HG03060 (cell line): ENCODE measurements around the gene TMEM150C.

Experiments
- ATAC-seq: cut with Tn5 transposase; IDR thresholded peaks from one replicate; pipeline ENCODE4 v1.9.1; 2021; ENCODE audit warnings: low read depth, moderate number of reproducible peaks; ENCODE audit not compliant: unreplicated experiment

The TMEM150C gene

GRCh38 chr4:82561786-82562563 lies at the start of gene TMEM150C:
Gene TMEM150C, minus strand, starts transcription at chr4:82561988. Its CDS starts 57,331 bp downstream, at chr4:82504657.
- no peak for ATAC-seq

DNA sequence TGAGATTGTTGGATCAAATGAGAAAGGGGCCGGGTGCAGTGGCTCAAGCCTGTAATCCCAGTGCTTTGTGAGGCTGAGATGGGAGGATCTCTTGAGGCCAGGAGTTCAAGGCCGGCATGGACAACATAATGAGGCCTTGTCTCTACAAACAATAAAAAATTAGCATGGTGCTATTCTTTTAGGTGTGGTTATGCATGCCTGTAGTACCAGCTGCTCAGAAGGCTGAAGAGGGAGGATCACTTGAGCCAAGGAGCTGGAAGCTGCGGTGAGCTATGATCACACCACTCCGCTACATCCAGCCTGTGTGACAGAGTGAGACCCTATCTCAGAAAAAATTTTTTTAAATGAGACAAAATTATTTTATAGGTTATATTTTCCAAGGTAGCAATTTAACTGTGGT lies 49.7 kb upstream of the TMEM150C start:
- ATAC-seq = no peak

- no peak for ATAC-seq
These were observed 48.3 kb upstream of the TMEM150C start for GRCh38 chr4:82610041-82610440.

GRCh38 chr4:82606622-82607021 lies 44.8 kb upstream of the TMEM150C start:
- ATAC-seq = no peak

- no peak for ATAC-seq
These were observed 42.7 kb upstream of the TMEM150C start for GRCh38 chr4:82604522-82604921.

DNA sequence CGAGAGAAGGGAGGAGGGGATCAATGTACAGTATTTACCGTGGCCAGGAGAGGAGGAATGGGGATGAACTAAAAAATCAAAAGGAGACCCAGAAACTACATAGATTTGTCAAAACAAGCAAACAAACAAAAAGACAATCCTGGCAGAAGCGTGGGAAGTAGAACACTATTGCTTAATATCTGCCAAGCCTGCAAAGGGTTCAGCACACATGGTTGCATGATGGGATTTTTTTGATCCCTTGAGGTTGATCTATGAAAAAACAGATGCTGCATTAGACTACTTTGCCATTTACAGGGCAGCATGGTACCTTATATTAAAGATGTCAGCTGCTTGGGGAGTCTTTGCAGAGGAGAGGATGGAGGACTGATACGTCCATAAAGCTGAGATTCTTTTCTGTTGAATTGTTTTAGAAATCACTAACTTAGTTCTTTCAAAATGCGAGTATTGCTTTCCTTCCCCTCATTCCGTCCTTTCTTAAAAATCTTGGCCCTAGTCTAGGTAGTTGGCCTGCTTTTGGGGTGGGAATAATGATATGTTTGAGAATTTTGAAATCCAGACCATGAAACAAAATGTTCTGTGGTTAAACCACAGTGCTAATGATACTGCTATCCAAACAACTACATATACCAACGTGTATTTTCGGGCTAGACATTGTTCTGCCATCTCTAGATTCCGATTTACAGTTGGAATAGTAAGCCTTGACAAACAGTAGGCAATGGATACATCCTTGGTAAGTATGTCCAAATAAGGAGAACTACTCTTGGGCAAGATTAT lies 39.6 kb upstream of the TMEM150C start:
- no peak for ATAC-seq

DNA sequence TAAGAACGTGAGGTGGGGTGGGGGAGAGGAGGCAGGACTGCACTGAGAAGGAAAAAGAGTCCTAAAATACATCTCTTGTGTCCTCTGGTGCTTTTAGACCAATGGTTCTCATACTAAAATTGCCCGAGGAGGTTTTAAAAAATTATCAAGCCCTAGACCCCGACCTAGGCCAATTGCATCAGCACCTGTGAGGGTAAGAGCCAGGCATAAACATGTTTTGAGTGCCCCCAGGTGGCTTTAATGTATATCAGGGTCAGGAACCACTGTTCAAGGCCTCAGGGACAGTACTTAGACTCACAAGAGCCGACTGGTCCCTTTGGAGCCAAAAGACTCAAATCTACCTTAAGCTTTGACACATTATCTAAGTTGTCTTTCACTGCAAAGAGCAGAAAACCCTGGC lies 37.5 kb upstream of the TMEM150C start:
- no peak for ATAC-seq

- ATAC-seq = no peak
These were observed 32.7 kb upstream of the TMEM150C start for GRCh38 chr4:82594456-82594855.

DNA sequence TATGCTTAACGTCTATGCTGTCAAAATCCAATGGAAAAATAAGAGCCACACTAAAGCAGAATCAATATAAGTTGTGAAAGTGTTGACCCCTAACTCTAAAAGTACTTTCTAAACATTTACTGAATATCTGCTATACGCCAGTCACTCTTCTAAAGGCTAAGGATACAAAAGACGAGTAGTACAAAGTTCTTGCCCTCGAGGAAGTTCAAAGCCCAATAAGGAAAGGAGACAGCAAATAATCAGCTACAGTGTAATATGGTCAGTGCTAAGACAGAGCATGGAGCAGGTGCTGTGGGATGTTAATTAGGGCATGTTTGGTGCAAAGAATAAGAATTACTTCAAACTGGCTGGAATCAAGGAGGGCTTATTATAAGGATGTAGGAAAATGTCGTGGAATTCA lies 31.6 kb upstream of the TMEM150C start:
- no peak for ATAC-seq

GRCh38 chr4:82592639-82593038 lies 30.9 kb upstream of the TMEM150C start:
- ATAC-seq = no peak

- ATAC-seq = no peak
These were observed 29.8 kb upstream of the TMEM150C start for GRCh38 chr4:82591592-82591991.

- ATAC-seq = no peak
These were observed 28.0 kb upstream of the TMEM150C start for GRCh38 chr4:82589756-82590155.

DNA sequence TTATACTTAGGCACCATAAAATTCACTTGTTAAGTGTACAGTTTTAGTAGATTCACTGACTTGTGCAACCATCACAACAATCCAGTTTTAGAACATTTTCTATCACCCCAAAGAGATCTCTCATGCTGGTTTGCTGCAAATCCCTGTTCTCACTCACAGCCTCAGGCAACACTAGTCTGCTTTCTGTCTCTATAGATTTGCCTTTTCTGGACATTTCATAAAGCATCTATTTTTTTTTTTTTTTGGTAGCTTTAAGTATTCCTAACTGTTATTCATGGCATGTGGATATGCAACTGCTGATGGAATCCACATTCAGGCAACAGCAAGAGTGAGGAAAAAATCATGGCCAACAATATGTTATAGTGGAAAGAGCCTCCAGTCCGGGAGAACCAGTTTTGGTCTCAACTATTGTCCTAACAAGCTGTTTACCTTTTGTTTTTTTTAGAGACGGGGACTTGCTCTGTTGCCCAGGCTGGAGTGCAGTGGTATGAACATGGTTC lies 27.0 kb upstream of the TMEM150C start:
- no peak for ATAC-seq

GRCh38 chr4:82587826-82588540 lies 26.2 kb upstream of the TMEM150C start:
- no peak for ATAC-seq

- no peak for ATAC-seq
These were observed 24.1 kb upstream of the TMEM150C start for GRCh38 chr4:82585690-82586435.

DNA sequence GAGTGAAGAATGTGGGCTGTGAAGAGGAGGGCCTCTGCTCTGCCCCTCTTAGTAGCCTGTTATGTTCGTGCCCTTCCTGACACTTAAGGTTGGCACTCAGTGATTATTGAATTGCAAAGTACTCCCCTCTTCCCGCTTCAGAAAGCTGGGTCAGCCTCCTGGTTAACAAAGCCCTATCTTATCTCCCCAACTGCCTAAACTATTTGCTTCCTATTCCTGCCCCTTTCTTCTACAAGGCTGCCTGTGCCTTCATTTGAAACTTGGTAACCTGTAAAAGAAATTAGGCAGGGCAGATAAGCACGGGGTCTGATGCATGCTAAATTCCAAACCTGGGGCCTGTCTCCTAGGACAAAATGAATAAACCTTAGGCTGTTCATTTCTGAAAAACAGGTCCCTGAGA lies 23.1 kb upstream of the TMEM150C start:
- ATAC-seq = no peak

- no peak for ATAC-seq
These were observed 22.3 kb upstream of the TMEM150C start for GRCh38 chr4:82583897-82584587.

DNA sequence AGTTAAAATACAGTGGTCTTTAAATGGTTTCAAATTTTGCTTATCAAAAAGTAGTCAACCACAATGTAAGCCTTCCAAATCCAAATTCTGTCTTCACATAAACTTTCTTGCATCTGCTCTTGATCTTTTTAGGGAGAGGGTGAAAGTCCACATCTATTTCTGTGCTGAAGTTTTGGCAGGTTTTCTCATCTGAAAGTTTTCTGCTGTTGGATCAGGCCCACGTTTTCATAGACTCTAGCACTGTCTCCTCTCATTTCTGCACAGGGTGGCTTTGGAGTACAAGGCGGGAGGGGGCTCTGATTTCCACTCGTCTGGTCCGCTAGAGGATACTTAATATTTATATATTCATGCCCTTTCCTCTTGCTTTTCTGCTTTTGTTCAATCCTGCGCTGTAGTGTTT lies 18.1 kb upstream of the TMEM150C start:
- no peak for ATAC-seq

GRCh38 chr4:82578935-82579334 lies 17.1 kb upstream of the TMEM150C start:
- no peak for ATAC-seq

GRCh38 chr4:82577451-82577850 lies 15.7 kb upstream of the TMEM150C start:
- ATAC-seq = no peak
